ENCODE results near the gene RCBTB1. TPM values are rescaled to one million over a fixed set of nuclear protein-coding genes. Genes with fewer than 3 reads are reported as not detected.

The RCBTB1 gene
- total RNA-seq, 1 experiment from 2014 or later: 26.1 TPM

- H3K9me3 Mint-ChIP-seq: no peaks in the 10 kb centered on the region
- Histone ChIP-seq H3K79me2 (ENCODE audit: insufficient read depth, low read length) (no peaks in the 10 kb centered on the region), H2AK5ac (ENCODE audit: insufficient read length, low read length) (no peak overlapping the region), H3K4ac (ENCODE audit: low read depth, low read length) (no peak overlapping the region), H4K91ac (ENCODE audit: insufficient read length, low read depth, low read length) (no peak overlapping the region), H3K4me2 (ENCODE audit: insufficient read depth, insufficient read length, low read length) (no peak overlapping the region), H3K14ac (ENCODE audit: insufficient read depth, low read length) (no peak overlapping the region), H3T11ph (ENCODE audit: low read length) (no peak overlapping the region), H3K27ac (ENCODE audit: insufficient read length, low read depth, low read length) (no peak overlapping the region), H3K27me3 (ENCODE audit: insufficient read depth, low read length) (no peaks in the 10 kb centered on the region), H3K23me2 (ENCODE audit: insufficient read length, low read depth, low read length, poor library complexity, severe bottlenecking) (no peaks in the 10 kb centered on the region), H3K79me1 (ENCODE audit: insufficient read depth, low read depth, low read length, poor library complexity, severe bottlenecking) (no peaks in the 10 kb centered on the region), H3K9me3 (ENCODE audit: control insufficient read depth, low read depth, low read length) (no peaks in the 10 kb centered on the region), H2BK20ac (ENCODE audit: low read depth, low read length, poor library complexity, severe bottlenecking) (no peak overlapping the region), H4K8ac (replicated peaks; ENCODE audit: insufficient read length, low read depth, low read length) (no peak overlapping the region), H4K20me1 (ENCODE audit: control insufficient read depth, insufficient read depth, insufficient read length) (no peaks in the 10 kb centered on the region), H4K5ac (ENCODE audit: insufficient read length, low read depth, low read length) (no peak overlapping the region), H2BK120ac (ENCODE audit: low read depth, low read length, poor library complexity, severe bottlenecking) (no peak overlapping the region), H2BK5ac (ENCODE audit: insufficient read length, low read length) (no peak overlapping the region), H3K56ac (ENCODE audit: insufficient read length, low read depth, low read length) (no peak overlapping the region), H3K23ac (ENCODE audit: insufficient read length, low read depth, low read length) (no peak overlapping the region), H2BK12ac (ENCODE audit: insufficient read length, low read depth, low read length) (no peak overlapping the region), H3K4me1 (ENCODE audit: insufficient read depth, low read length) (no peaks in the 10 kb centered on the region), H3K18ac (ENCODE audit: insufficient read length, low read depth, low read length) (no peak overlapping the region), H2AFZ (ENCODE audit: low read length) (no peak overlapping the region), H2BK15ac (ENCODE audit: low read depth, low read length) (no peak overlapping the region), H3K9ac (ENCODE audit: extremely low read depth, insufficient read length, low read length) (no peak overlapping the region)
- peaks cover 0 to 2% of the 10 kb centered on the region in 2 experiments; a peak in 1 of 4 replicates for H3K4me1 Mint-ChIP-seq
- no CpG with 5 or more reads among the region's 2 CpGs for WGBS (ENCODE audit: extremely low coverage, insufficient read length, low lambda C conversion rate)
- H3K36me3 Mint-ChIP-seq (ENCODE audit: insufficient read depth in 1 of 3, low read depth in 3 of 3): peaks cover 0 to 3% (median 0%) of the 10 kb centered on the region in 3 experiments; a peak in 1 of 7 replicates
- TF ChIP-seq CTCF (conservative IDR thresholded peaks at IDR 0.05): no peak
- no peak overlapping the region for H3K4me3 Mint-ChIP-seq
- no peak overlapping the region; a peak in 1 of 7 replicates for H3K27ac Mint-ChIP-seq
- no peak for DNase-seq
- no peaks in the 10 kb centered on the region for H3K27me3 Mint-ChIP-seq (ENCODE audit: low read depth)
Measured at GRCh38 chr13:49512578-49512977, 72.8 kb downstream of the RCBTB1 start.

Measured in H9 (cell line).